Neural progenitor cell (in vitro differentiated cells): ENCODE data around the gene MUC5AC. TPM values are rescaled to one million over a fixed set of nuclear protein-coding genes. Genes with fewer than 3 reads are reported as not detected.
"Not testable (repeated sequence)": the region's sequence is repeated elsewhere in the genome, so short reads cannot be mapped to it uniquely, and the experiment has no call there.

ENCODE experiments used
- DNase-seq: peaks from one replicate; pipeline ENCODE4 v3.0.0-alpha.2; 2016; ENCODE audit warnings: low spot score
- H2AFZ ChIP-seq: fragments of 200-600 bp; sonication (generic); replicated peaks from 2 replicates; pipeline ENCODE4 v1.6.1; 2016; ENCODE audit warnings: antibody characterized with exemption
- H3F3A ChIP-seq: fragments of 200-600 bp; sonication (generic); 2 replicates; pipeline ENCODE4 v1.6.1; 2016; ENCODE audit warnings: antibody characterized with exemption, low read depth
- H3K27ac ChIP-seq: fragments of 200-600 bp; sonication (generic); 2 replicates; pipeline ENCODE4 v1.5.1; 2016; ENCODE audit warnings: mild to moderate bottlenecking
- H3K27me3 ChIP-seq: fragments of 200-600 bp; sonication (generic); 2 replicates; pipeline ENCODE4 v1.6.1; 2016; ENCODE audit warnings: mild to moderate bottlenecking, moderate library complexity
- H3K36me3 ChIP-seq: fragments of 200-600 bp; sonication (generic); 2 replicates; pipeline ENCODE4 v1.5.1; 2016
- H3K4me1 ChIP-seq: fragments of 200-600 bp; sonication (generic); 2 replicates; pipeline ENCODE4 v1.6.1; 2016; ENCODE audit warnings: mixed run types
- H3K4me2 ChIP-seq: fragments of 200-600 bp; sonication (generic); 2 replicates; pipeline ENCODE4 v1.6.1; 2016
- H3K4me3 ChIP-seq: fragments of 200-600 bp; sonication (generic); 2 replicates; pipeline ENCODE4 v1.5.1; 2016
- H3K79me2 ChIP-seq: fragments of 200-600 bp; sonication (generic); 2 replicates; pipeline ENCODE4 v1.6.1; 2016; ENCODE audit warnings: low read depth
- H3K9ac ChIP-seq: fragments of 200-600 bp; sonication (generic); 2 replicates; pipeline ENCODE4 v1.6.1; 2016
- H3K9me3 ChIP-seq: fragments of 200-600 bp; sonication (generic); 2 replicates; pipeline ENCODE4 v1.5.1; 2016; ENCODE audit warnings: low read depth
- H4K20me1 ChIP-seq: fragments of 200-600 bp; sonication (generic); 2 replicates; pipeline ENCODE4 v1.6.1; 2016; ENCODE audit warnings: low read depth
- H3K27ac Mint-ChIP-seq: 3 replicates; pipeline ENCODE4 v1.8.0; 2021; ENCODE audit warnings: mixed read lengths
- H3K27me3 Mint-ChIP-seq: 2 replicates; pipeline ENCODE4 v1.8.0; 2022; ENCODE audit warnings: low read depth, mild to moderate bottlenecking, inconsistent platforms, moderate library complexity, mixed read lengths; ENCODE audit not compliant: insufficient read depth
- H3K36me3 Mint-ChIP-seq: 3 replicates; pipeline ENCODE4 v1.8.0; 2021; ENCODE audit warnings: mixed read lengths
- H3K4me1 Mint-ChIP-seq: 3 replicates; pipeline ENCODE4 v1.8.0; 2021; ENCODE audit warnings: mixed read lengths
- H3K4me3 Mint-ChIP-seq: 3 replicates; pipeline ENCODE4 v1.8.0; 2021; ENCODE audit warnings: mild to moderate bottlenecking, moderate library complexity, mixed read lengths
- H3K9me3 Mint-ChIP-seq: 3 replicates; pipeline ENCODE4 v1.8.0; 2020; ENCODE audit warnings: mixed read lengths
- EZH2 ChIP-seq: fragments of 200-600 bp; sonication (generic); IDR thresholded peaks from 2 replicates; pipeline ENCODE4 v1.6.1; 2017; ENCODE audit warnings: antibody characterized with exemption, mild to moderate bottlenecking, moderate library complexity
- EZH2phosphoT487 ChIP-seq: fragments of 200-600 bp; sonication (generic); IDR thresholded peaks from 2 replicates; pipeline ENCODE4 v1.6.1; 2017; ENCODE audit warnings: antibody characterized with exemption
- total RNA-seq: library from RNA; depleted of rRNA; stranded (reverse); fragments of >200 nt; gene quantifications from 2 replicates; pipeline ENCODE4 v1.2.3, GENCODE V29; 2015; ENCODE audit warnings: low replicate concordance
- TF ChIP-seq, protein P1 (sequence below): fragments of 200-600 bp; sonication (generic); IDR thresholded peaks from 2 replicates; pipeline ENCODE4 v1.5.1; 2017; ENCODE audit warnings: antibody characterized with exemption, mild to moderate bottlenecking

The MUC5AC gene
- total RNA-seq, 1 donor from 2014 or later, result not detected

DNA sequence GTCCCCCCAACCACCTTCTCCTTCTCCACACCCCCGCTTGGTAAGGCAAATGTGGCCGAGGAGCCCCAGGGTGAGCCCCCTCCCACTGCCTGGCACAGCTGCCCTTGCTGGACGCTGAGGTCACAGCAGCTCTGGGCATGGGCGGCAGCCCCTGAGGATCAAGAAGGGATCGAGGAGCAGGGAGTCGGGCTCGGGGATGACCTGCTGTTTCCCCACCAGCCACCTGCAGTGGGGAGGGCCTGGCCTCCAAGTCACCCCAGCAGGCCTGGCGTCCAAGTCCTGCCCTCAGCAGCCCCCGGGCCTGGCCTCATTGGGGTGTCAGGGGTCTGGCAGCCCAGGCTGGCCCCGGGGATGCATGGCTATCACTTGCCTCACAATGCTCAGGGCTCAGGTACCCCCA, 23.7 kb downstream of the MUC5AC start:
- no peak for TF ChIP-seq EZH2phosphoT487
- TF ChIP-seq, protein P1, sequence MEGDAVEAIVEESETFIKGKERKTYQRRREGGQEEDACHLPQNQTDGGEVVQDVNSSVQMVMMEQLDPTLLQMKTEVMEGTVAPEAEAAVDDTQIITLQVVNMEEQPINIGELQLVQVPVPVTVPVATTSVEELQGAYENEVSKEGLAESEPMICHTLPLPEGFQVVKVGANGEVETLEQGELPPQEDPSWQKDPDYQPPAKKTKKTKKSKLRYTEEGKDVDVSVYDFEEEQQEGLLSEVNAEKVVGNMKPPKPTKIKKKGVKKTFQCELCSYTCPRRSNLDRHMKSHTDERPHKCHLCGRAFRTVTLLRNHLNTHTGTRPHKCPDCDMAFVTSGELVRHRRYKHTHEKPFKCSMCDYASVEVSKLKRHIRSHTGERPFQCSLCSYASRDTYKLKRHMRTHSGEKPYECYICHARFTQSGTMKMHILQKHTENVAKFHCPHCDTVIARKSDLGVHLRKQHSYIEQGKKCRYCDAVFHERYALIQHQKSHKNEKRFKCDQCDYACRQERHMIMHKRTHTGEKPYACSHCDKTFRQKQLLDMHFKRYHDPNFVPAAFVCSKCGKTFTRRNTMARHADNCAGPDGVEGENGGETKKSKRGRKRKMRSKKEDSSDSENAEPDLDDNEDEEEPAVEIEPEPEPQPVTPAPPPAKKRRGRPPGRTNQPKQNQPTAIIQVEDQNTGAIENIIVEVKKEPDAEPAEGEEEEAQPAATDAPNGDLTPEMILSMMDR, result no peak
- no peak for TF ChIP-seq EZH2
- no peaks in the 10 kb centered on the region for H4K20me1 ChIP-seq
- no peak for DNase-seq
- no peak overlapping the region for H3K27ac Mint-ChIP-seq
- no peaks in the 10 kb centered on the region for H3K9me3 Mint-ChIP-seq
- no peak overlapping the region for H2AFZ ChIP-seq
- no peaks in the 10 kb centered on the region for H3K27me3 ChIP-seq
- H3K9ac ChIP-seq, result no peak overlapping the region
- H3K4me3 ChIP-seq, result no peak overlapping the region
- H3K4me2 ChIP-seq, result no peak overlapping the region
- no peak overlapping the region for H3K27ac ChIP-seq
- H3K4me1 Mint-ChIP-seq, result no peaks in the 10 kb centered on the region
- H3K36me3 ChIP-seq, result no peaks in the 10 kb centered on the region
- no peaks in the 10 kb centered on the region for H3K9me3 ChIP-seq
- no peaks in the 10 kb centered on the region for H3K36me3 Mint-ChIP-seq
- H3K79me2 ChIP-seq, result no peaks in the 10 kb centered on the region
- no peak overlapping the region for H3K4me3 Mint-ChIP-seq
- H3F3A ChIP-seq, result no peaks in the 10 kb centered on the region
- H3K27me3 Mint-ChIP-seq, result peaks cover 2% of the 10 kb centered on the region
- no peaks in the 10 kb centered on the region for H3K4me1 ChIP-seq

DNA sequence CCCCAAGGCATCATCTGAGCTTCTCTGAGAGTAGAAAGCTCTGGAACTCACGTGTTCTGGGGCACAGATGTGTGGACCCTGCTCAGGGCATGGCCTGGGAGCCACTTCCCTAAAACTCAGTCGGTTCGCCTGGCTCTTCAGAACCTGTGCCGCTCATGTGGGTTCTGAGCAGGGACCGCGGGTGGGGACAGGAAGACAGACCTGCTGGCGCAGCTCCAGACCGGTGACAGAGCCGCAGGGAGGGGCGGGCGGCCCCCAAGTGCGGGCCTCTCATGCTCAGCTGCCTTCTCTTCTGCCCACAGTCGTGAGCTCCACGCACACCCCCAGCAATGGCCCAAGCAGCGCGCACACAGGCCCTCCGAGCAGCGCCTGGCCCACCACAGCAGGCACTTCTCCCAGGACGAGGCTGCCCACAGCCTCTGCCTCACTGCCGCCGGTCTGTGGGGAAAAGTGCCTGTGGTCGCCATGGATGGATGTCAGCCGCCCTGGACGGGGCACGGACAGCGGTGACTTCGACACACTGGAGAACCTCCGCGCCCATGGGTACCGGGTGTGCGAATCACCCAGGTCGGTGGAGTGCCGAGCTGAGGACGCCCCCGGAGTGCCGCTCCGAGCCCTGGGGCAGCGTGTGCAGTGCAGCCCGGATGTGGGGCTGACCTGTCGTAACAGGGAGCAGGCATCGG, 24.2 kb downstream of the MUC5AC start:
- Histone ChIP-seq H2AFZ (no peak overlapping the region), H4K20me1 (no peaks in the 10 kb centered on the region), H3K79me2 (no peaks in the 10 kb centered on the region), H3K4me3 (no peak overlapping the region), H3K4me2 (no peak overlapping the region), H3K27me3 (no peaks in the 10 kb centered on the region), H3K4me1 (no peaks in the 10 kb centered on the region), H3K9ac (no peak overlapping the region), H3K27ac (no peak overlapping the region), H3K9me3 (no peaks in the 10 kb centered on the region), H3F3A (no peaks in the 10 kb centered on the region), H3K36me3 (no peaks in the 10 kb centered on the region)
- Mint-ChIP-seq H3K27me3 (peaks cover 2% of the 10 kb centered on the region), H3K36me3 (no peaks in the 10 kb centered on the region), H3K9me3 (no peaks in the 10 kb centered on the region), H3K4me1 (no peaks in the 10 kb centered on the region), H3K4me3 (no peak overlapping the region), H3K27ac (no peak overlapping the region)
- TF ChIP-seq, protein P1, result no peak
- TF ChIP-seq EZH2 (no peak), EZH2phosphoT487 (no peak)
- DNase-seq, result no peak

DNA sequence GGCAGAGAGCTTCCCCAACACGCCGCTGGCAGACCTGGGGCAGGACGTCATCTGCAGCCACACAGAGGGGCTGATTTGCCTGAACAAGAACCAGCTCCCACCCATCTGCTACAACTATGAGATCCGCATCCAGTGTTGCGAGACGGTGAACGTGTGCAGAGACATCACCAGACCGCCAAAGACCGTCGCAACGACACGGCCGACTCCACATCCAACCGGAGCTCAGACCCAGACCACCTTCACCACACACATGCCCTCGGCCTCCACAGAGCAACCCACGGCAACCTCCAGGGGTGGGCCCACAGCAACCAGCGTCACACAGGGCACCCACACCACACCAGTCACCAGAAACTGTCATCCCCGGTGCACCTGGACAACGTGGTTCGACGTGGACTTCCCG, 26.4 kb downstream of the MUC5AC start:
- H3K79me2 ChIP-seq, H3K36me3 ChIP-seq: not testable (repeated sequence)

DNA sequence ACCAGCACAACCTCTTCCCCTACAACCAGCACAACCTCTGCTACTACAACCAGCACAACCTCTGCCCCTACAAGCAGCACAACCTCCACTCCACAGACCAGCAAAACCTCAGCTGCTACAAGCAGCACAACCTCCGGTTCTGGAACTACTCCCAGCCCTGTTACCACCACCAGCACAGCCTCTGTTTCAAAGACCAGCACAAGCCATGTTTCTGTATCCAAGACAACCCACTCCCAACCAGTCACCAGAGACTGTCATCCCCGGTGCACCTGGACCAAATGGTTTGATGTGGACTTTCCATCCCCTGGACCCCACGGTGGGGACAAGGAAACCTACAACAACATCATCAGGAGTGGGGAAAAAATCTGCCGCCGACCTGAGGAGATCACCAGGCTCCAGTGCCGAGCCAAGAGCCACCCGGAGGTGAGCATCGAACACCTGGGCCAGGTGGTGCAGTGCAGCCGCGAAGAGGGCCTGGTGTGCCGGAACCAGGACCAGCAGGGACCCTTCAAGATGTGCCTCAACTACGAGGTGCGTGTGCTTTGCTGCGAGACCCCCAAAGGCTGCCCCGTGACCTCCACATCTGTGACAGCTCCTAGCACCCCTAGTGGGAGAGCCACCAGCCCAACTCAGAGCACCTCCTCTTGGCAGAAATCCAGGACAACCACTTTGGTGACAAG, 30.8 kb downstream of the MUC5AC start:
- H3K4me3 ChIP-seq, H3K9me3 ChIP-seq, H3K4me3 Mint-ChIP-seq, DNase-seq, H3K36me3 Mint-ChIP-seq, H4K20me1 ChIP-seq, H3K27me3 ChIP-seq, H2AFZ ChIP-seq, H3F3A ChIP-seq, H3K27ac Mint-ChIP-seq, H3K27ac ChIP-seq, H3K79me2 ChIP-seq, H3K9ac ChIP-seq, H3K36me3 ChIP-seq, H3K27me3 Mint-ChIP-seq, H3K4me1 ChIP-seq, H3K4me1 Mint-ChIP-seq, H3K4me2 ChIP-seq, H3K9me3 Mint-ChIP-seq: not testable (repeated sequence)

More for the DNA sequence above, 26.4 kb downstream of the MUC5AC start:
- not testable (repeated sequence) for H3K4me1 Mint-ChIP-seq, H3K4me2 ChIP-seq, DNase-seq, H3K9me3 Mint-ChIP-seq, H3K27ac Mint-ChIP-seq, H3K9ac ChIP-seq, H3K4me3 ChIP-seq, H3K9me3 ChIP-seq, H3K4me3 Mint-ChIP-seq, H3F3A ChIP-seq, H3K4me1 ChIP-seq, H4K20me1 ChIP-seq, H2AFZ ChIP-seq, H3K27me3 ChIP-seq, H3K27me3 Mint-ChIP-seq, H3K36me3 Mint-ChIP-seq, H3K27ac ChIP-seq

DNA sequence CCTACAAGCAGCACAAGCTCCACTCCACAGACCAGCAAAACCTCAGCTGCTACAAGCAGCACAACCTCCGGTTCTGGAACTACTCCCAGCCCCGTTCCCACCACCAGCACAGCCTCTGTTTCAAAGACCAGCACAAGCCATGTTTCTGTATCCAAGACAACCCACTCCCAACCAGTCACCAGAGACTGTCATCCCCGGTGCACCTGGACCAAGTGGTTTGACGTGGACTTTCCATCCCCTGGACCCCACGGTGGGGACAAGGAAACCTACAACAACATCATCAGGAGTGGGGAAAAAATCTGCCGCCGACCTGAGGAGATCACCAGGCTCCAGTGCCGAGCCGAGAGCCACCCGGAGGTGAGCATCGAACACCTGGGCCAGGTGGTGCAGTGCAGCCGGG, 32.1 kb downstream of the MUC5AC start:
- H3K4me2 ChIP-seq, H3F3A ChIP-seq, H3K4me3 Mint-ChIP-seq, H3K27ac ChIP-seq, H3K9ac ChIP-seq, H3K36me3 ChIP-seq, H3K4me1 ChIP-seq, H3K9me3 ChIP-seq, H3K4me1 Mint-ChIP-seq, H3K9me3 Mint-ChIP-seq, H3K27me3 Mint-ChIP-seq, H3K79me2 ChIP-seq, H3K27me3 ChIP-seq, H3K36me3 Mint-ChIP-seq, H3K4me3 ChIP-seq, H4K20me1 ChIP-seq, DNase-seq, H3K27ac Mint-ChIP-seq, H2AFZ ChIP-seq: not testable (repeated sequence)

DNA sequence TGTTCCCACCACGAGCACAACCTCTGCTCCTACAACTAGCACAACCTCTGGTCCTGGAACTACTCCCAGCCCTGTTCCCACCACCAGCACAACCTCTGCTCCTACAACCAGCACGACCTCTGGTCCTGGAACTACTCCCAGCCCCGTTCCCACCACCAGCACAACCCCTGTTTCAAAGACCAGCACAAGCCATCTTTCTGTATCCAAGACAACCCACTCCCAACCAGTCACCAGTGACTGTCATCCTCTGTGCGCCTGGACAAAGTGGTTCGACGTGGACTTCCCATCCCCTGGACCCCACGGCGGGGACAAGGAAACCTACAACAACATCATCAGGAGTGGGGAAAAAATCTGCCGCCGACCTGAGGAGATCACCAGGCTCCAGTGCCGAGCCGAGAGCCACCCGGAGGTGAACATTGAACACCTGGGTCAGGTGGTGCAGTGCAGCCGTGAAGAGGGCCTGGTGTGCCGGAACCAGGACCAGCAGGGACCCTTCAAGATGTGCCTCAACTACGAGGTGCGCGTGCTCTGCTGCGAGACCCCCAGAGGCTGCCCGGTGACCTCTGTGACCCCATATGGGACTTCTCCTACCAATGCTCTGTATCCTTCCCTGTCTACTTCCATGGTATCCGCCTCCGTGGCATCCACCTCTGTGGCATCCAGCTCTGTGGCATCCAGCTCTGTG, 34.2 kb downstream of the MUC5AC start:
- not testable (repeated sequence) for H3K27ac Mint-ChIP-seq, H3K36me3 Mint-ChIP-seq, H3K27ac ChIP-seq, DNase-seq, H3K4me1 ChIP-seq, H3K27me3 Mint-ChIP-seq, H3K4me2 ChIP-seq, H3K9ac ChIP-seq, H3K27me3 ChIP-seq, H3F3A ChIP-seq, H3K4me1 Mint-ChIP-seq, H3K9me3 ChIP-seq, H4K20me1 ChIP-seq, H3K9me3 Mint-ChIP-seq, H2AFZ ChIP-seq, H3K4me3 ChIP-seq, H3K36me3 ChIP-seq, H3K4me3 Mint-ChIP-seq, H3K79me2 ChIP-seq
